A172 (cell line): ENCODE data around the gene WWOX. TPM values are rescaled to one million over a fixed set of nuclear protein-coding genes. Genes with fewer than 3 reads are reported as not detected.

Experiments used
- DNase-seq: peaks from one replicate; pipeline ENCODE4 v3.0.0-alpha.2; 2015; ENCODE audit warnings: low spot score
- total RNA-seq: library from RNA; depleted of rRNA; stranded (reverse); fragments of >200 nt; shearing (Covaris generic); gene quantifications from 2 replicates; pipeline ENCODE4 v1.2.3, GENCODE V29; 2014

Gene WWOX
- total RNA-seq, 1 experiment from 2014 or later, result 29.6 TPM

DNA sequence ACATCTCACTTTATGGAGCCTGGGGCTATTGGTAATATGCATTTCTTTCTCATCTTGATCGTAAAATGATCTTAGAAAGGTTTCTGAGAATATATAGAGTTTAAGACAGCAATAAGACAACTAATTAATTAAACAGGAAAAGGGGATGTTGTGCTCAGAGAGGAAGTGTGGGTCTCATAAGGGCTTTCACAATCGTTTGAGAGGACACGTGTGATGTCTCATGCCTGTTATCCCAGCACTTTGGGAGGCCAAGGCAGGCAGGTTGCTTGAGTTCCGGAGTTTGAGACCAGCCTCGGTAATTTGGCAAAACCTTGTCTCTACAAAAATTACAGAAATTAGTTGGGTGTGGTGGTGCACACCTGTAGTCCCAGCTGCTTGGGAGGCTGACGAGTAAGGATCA is 295.6 kb downstream of the WWOX start:
- DNase-seq, result no peak

DNA sequence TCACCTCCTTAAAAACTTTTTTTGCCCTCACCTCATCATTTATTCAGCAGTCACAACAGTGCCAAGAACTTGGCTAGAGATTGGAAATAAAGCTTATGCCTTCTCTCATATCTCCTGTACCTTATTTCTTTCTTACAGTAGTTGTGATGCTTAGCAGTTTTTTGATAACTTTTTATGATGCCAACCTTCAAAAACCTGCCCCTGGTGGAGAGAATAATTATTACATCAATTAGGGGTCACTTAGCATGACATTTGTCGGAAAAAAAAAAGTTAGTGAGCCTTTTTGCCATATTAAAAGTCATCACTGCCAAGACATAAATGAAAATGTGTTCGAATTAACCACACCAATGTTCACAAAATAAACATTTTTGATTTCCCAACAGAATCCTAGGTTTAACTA is 296.6 kb downstream of the WWOX start:
- no peak for DNase-seq

DNA sequence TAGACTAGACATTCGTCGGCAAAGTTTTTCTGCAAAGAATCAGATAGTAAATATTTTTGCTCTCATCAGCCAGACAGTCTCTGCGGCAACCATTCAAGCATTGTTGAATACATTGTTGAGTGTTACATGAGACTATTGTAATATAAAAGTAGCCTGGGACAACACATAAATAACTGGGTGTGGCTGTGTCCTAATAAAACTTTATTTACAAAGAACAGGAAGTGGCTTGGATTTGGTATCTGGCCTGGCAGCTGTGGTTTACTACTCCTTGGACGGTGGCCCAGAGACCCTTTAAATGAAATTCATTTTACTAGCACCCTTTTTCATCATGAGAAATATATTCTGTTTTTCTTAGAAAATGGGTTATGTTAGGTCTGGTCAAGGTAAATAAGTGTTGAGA is 297.2 kb downstream of the WWOX start:
- DNase-seq, result no peak

DNA sequence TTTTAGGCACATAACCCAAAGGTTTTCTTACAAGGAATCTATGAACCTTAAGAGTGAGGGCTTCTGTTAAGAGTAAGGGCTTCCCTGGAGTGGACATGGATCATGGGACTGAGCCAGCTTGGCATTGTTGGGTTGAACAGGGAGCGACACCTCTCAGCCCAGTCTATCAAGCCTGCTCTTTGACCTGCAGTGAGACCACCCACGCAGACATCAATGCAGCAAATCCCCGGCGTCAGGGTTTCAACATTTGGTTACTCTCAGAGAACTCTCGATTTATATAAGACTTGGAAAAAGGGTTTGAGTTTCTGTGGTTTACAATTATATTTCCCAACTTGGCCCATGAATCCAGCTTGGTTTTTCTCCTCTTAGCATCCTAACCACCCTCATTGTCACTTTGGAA is 299.9 kb downstream of the WWOX start:
- DNase-seq, result no peak

DNA sequence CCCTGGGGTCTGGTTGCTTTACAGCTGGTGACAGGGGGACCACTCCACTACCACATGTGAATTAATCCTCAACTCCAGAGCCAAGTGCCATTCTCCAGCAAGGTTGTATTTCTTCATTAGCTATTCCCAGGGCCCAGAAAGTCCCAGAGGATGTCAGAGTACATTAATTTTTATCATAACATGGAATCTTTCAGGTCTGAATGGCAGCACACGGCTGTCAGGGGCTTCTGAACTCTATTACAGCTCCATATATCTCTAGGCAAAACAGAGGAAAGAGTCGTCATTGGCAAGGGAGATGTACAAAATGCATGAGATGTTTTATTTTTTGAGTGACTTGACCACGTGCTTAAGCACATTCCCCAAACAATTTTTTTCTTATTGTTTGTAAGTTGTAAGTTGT is 303.4 kb downstream of the WWOX start:
- no peak for DNase-seq

DNA sequence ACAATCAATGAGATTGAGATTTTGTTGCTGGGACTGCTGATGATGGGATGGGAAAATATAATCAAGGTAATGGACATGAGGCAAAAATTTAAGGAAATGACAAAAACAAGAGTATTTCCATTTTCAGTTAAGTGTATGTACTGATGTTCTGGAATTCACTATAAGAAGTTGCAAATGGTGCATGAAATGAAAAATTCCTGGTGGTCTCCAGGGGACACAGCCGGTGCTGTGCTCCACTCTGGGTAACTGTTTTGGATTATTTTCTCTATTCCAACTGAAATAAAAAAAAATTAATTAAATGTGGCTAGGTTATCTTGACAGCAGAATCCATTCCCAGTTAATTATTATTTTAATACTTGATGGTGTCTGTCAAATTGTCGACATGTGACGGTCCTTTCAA is 305.6 kb downstream of the WWOX start:
- DNase-seq, result no peak

DNA sequence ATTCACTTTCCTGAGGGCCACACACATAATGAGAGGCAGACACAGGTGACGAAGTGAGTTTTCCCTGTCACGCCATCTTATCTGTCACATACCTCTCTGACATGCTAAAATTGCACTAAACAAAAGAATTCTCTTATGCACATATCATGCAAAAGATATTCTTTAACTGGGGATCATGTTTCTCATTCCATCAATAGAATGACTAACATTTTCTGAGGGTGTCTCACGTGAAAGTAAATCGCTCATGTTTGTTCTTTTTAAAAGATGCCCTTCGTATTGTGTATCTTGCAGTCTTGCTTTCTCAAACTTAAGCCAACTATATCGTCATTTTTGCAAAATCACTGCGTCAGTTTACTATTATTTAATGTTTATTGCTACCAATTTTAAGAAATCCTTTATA is 306.4 kb downstream of the WWOX start:
- DNase-seq, result no peak

DNA sequence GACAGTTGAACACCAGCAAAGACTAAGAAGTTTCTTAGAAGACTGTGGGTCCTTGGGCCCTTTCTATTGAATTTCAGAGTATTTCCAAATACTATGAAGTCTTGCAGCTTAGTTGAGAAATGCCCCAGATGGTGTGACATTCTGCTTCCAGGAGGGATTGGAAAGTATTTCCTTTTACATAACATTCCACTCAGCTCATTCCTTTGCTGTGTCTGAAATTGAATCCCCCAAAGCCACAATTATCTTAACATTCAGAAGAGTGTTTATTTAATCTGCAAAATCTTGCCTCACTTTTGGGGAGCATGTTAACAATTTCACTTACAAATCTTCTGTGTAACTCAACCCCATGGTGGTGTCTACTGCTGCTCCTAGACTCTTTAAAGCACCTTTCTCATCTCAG is 307.7 kb downstream of the WWOX start:
- DNase-seq, result no peak

DNA sequence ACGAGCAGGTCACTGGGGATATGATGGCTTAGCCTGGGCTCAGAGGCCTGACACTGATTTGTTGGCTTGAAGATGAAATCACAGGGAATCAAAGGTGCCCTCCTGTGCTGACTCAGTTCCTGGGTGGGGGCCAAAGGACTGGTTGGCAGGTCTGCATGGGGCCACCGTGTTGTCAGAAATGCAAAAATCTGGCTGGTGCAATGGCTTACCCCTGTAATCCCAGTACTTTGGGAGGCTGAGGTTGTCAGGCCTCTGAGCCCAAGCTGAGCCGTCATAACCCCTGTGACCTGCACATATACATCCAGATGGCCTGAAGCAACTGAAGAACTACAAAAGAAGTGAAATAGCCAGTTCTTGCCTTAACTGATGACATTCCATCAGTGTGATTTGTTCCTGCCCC is 314.2 kb downstream of the WWOX start:
- DNase-seq, result no peak

DNA sequence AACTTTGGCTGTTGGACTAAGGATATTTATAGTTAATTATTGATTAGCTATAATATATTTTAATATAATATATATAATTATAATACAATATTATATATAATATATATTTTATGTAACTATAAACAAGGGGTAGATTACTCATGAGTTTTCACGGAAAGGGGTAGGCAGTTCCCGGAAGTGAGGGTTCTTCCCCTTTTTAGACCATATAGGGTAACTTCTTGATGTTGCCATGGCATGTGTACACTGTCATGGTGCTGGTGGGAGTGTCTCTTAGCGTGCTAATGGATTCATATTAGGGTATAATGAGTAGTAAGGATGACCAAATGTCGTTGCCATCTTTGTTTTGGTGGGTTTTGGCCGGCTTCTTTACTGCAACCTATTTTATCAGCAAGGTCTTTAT is 315.6 kb downstream of the WWOX start:
- no peak for DNase-seq

DNA sequence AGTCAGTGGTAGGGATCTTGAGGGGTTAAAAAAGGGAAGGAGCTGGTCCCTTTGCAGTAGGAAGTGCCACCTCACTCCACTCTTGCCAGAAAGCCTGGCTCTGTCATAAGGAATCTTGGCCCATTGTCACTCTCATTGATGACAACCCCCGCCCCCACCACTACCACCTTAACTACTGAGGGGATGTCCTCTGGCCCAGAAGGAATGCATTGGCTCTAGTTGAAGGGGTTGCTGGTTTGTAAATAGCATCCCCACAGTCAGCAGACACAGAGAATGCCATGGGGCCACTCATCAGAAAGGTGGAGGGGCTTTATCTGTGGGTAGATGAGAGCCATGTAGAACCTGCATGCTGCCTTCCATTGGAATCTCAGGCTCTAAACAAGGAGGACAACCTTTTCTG is 316.2 kb downstream of the WWOX start:
- no peak for DNase-seq

DNA sequence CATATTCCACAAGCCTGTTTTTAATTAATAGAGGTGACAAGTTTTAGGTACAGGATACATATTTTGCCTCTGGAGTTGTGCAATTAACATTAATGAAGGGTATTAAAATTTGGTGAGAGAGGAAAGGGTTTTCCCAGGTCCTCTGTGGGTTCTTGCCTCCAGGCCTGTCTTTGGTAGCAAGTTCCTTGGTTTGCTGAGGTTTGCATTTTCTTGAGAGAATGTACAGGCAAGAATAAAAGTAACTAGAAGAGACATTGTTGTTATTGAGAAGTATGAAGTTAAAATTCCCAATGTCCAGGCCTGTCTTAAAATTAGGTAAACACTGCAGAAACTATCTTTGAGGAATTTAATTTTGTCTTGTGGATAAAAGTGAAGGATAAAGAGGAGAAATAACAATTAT is 316.9 kb downstream of the WWOX start:
- no peak for DNase-seq

DNA sequence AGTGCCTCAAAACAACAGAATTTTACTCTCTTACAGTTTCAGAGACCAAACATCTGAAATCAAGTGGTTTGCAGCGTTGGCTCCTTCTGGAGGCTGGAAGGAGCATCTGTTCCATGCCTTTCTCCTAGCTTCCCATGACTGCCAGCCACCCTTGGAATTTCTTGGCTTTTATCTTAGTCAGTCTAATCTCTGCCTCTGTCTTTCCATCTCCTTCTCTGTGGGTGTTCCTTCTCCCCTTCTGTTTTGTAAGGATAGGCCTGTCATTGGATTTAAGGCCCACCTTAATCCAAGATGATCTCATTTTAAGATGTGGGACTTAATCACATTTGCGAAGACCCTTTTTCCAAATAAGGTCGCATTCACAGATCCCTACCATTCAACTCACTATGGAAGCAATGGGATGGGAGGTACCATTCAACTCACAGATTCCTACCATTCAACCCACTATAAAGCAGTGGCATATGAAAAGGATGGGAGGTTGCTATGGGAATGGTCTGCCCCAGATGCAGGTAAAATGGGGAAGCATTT is 321.8 kb downstream of the WWOX start:
- no peak for DNase-seq

DNA sequence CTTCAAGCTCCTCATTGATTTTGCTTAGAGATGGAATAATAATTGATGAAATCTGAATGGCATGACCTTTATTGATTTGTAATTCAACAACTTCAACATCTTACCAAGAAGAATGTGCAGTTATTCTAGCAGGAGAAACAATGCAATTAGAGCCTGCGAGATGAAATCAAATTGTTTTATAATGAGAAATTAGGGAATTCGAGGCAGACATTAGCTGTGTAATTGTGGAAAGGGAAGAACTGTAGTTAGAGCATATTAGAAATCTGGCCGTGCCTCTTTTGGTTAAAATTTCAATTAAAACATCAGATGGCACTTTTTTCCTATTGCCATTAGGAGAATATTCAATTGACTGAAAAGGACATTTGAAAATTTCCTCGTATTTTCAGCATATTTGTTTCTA is 325.8 kb downstream of the WWOX start:
- DNase-seq, result no peak

DNA sequence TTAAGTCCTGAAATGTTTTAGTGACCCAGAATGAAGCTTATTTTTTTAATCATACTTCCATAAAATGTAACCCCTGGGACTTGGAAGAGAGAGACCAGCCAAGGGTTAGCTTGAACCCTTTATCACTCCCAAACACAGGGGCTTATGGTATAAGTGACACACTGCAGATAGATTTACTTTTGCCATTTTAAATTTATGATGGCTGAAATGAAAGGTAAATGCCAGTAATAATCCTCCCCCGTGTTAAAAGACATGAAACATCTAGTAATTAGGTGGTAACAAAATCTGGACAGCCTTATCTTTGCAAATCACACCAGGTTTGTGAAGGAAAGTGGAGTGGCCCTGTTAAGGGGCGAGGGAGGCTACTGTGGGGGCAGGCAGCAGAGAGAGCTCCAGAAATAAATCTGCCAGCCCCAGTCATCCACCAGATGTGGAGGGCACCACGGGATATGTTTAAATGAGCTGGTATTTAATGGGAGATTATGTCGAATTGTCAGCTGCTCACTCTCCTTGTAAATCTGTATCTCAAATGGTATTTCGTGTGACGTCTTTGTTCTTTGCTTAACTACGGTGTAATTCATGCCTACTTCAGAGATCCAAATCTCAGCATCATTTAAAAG is 326.5 kb downstream of the WWOX start:
- no peak for DNase-seq

DNA sequence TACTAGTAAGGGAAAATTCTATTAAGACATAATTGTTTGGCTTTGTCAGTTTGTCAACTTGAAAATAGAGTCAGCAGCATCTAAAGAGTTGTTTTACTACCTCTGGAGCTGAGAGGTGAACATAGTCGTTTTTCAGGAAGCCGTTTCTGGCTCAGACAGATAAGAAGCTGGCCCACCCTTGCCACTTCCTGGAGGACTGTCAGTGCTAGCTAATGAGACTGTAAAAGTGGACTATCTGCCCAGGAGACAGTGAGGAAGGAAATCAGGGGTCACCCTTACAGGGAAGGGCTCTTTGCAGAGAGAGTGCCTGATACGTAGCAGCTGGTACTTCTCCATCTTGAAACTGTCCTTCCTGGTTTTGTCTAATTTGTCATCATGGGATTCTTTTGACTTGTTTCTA is 328.7 kb downstream of the WWOX start:
- no peak for DNase-seq

DNA sequence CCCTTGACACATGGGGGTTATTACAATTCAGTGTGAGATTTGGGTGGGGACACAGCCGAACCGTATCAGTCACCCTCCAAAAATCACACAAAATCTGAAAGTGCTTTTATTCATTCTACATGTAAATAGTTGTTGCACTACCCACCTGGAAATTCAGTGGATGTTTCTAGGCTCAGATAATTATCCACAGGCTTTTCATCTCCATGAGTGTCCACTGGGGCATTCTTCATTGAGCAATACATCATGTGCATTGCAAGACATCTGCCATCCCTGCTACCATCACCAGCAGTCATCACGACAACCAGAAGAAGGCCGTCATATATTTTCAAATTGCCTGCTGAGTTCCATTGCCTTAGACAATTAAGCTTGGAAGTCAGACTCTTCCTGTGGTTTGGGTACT is 330.8 kb downstream of the WWOX start:
- DNase-seq, result no peak

DNA sequence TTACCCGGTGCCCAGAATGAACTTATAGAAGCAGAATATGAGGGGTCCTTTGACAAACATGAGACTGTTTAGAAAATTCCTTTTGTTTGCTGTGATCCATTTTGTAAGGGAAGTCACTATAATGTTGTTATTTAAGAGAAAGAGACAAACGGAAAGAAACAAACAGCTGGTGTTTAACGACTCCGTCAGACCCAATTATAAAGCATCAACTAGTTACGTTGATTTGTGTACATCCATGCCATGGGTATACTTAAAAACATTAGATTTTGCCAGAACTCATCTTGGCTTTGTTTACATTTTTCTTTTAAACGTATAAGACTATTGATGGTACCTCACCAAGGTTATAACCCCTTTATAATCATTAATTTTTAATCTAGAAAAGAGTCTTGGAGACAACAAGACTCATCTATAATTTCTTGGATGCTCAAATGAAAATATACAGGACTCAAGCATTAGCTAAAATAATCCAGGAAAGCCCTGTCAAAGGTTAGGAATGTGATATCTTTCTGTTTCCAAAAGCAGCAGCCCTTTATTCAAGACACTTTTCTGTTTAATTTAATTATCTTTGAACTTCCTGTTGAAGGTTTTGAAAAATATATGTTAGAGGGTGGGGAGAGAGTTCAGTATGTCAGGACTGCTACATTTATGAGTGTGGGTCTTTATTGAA is 331.7 kb downstream of the WWOX start:
- DNase-seq, result no peak

DNA sequence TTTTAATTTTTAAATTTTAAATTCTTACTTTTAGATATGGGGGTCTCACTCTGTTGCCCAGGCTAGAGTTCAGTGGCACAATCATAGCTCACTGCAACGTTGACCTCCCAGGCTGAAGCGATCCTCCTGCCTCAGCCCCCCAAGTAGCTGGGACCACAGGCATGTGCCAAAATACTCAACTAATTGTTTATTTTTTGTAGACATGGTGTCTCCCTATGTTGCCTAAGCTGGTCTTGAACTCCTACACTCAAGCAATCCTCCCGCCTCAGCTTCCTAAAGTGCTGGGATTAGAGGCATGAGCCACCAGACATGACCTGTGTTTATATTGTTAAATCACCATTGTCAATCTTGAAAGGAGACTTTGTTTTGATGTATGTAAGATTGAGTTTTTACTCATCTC is 332.2 kb downstream of the WWOX start:
- DNase-seq, result no peak

DNA sequence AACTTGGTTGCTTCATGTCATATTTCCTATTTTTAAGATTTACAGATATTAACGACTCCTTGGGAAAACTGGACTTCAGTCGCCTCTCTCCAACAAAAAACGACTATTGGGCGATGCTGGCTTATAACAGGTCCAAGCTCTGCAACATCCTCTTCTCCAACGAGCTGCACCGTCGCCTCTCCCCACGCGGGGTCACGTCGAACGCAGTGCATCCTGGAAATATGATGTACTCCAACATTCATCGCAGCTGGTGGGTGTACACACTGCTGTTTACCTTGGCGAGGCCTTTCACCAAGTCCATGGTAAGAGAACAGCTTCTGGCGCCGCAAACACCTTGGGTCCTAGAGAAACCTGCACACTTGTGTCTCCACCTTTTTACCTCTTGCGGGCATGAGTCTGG is 333.0 kb downstream of the WWOX start:
- DNase-seq, result no peak

DNA sequence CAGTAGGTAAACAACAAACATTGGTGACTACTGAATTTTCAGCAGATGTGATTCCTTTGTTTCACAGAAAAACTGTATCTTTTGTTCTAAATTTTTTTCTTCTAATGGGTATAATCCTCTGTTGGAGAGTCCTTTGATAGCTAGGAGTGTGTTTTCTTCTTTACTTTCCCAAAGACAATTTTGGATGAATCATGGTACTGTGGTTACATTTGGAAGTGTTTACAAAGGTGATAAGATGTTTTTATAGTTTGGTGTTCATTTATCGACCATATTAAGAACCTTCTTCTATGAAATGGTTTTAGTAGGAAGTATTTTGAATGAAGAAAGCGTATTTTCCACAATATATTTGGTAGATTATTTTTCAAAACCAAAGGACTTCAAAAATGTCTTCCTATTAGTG is 333.7 kb downstream of the WWOX start:
- no peak for DNase-seq

DNA sequence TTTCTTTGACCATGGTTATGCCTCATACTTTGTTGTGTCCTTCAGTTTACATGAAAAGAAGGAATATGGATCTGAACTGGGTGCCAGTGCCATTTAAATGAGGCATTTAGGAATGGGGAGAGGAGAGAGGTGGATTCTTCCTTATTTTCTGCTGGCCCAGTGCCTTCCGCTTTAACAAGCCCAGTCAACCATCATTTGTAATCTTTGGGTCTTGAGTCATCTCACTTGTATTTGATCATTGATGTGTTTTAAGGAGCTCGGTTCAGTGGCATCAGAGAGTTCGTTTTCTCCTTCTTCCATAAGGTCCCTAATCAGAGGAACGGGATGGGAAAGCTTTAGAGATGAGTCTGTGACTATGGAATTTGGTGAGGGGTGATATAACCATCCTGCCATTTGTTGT is 334.9 kb downstream of the WWOX start:
- no peak for DNase-seq

DNA sequence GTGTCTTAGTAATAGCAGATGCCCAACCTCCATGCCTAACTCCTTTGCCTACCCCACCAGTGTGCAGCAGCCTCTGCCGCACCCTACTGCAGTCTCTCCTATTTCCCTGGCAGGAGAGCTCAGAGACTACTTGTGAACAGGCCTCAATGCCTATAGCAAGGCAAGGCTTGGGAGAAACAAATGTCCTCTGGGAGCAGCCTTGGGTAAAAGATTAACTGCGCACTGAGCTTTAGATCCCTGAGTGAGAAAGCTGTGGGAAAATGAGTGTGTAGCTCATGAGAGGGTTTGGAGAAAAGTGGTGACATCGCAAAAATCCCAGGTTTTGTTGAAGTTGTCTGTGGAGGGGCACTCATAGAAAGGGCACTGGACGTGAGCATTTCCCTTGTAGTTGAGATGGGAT is 335.8 kb downstream of the WWOX start:
- DNase-seq, result no peak

DNA sequence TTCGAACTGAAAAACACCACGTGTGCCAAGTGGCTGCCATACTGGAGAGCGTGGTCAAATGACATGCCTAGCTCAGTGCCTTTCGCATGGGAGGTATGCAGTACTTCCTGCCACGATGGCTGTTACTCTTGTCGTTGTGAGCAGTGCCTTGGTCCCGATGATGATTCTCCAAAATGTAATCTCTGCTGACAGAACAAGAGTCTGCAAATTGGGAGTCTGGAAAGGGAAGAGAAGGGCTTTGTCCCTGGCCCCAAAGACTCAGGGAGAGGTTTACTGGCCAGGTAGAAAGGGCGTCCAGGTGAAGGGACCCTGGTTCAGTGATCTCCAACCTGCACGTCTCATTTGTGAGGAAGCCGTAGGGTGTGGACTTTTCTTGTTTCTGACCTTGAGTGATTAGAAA is 336.6 kb downstream of the WWOX start:
- no peak for DNase-seq
